ENCODE data around the gene FBXL19. TPM values are rescaled to one million over a fixed set of nuclear protein-coding genes. Genes with fewer than 3 reads are reported as not detected.

Gene FBXL19
- total RNA-seq, 1 donor from 2014 or later = 21.4 TPM

DNA sequence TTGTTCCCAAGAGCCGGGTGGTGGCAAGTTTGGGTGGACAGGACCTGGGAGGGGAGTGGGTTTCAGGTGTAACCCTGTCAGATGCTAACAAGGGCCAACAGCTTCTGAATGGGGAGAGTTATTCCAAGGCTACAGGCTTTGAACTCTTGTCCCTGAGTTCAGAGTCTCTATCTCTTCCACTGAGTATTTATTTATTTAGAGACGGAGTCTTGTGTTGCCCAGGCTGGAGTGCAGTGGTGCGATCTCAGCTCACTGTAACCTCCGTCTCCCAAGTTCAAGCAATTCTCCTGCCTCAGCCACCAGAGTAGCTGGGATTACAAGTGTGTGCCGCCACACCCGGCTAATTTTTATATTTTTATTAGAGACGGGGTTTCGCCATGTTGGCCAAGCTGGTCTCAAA lies 31.6 kb downstream of the FBXL19 start:
- intact Hi-C loops (cut with DNase I) = no loop called here
- Histone ChIP-seq H3K9me3 (no peaks in the 10 kb centered on the region), H3K36me3 (peaks cover 0 to 4% of the 10 kb centered on the region in 2 donors), H3K27me3 (no peaks in the 10 kb centered on the region), H3K4me3 (no peak overlapping the region), H3K4me1 (peaks cover 65% of the 10 kb centered on the region), H3K27ac (no peak overlapping the region)
- DNase-seq (ENCODE audit: extremely low spot score in 2 of 2) = no peak
- TF ChIP-seq, protein P1, sequence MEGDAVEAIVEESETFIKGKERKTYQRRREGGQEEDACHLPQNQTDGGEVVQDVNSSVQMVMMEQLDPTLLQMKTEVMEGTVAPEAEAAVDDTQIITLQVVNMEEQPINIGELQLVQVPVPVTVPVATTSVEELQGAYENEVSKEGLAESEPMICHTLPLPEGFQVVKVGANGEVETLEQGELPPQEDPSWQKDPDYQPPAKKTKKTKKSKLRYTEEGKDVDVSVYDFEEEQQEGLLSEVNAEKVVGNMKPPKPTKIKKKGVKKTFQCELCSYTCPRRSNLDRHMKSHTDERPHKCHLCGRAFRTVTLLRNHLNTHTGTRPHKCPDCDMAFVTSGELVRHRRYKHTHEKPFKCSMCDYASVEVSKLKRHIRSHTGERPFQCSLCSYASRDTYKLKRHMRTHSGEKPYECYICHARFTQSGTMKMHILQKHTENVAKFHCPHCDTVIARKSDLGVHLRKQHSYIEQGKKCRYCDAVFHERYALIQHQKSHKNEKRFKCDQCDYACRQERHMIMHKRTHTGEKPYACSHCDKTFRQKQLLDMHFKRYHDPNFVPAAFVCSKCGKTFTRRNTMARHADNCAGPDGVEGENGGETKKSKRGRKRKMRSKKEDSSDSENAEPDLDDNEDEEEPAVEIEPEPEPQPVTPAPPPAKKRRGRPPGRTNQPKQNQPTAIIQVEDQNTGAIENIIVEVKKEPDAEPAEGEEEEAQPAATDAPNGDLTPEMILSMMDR (IDR thresholded peaks at IDR 0.05) = no peak
- TF ChIP-seq POLR2AphosphoS5 (IDR thresholded peaks at IDR 0.05; ENCODE audit: insufficient read depth in 1 of 2, low read depth in 1 of 2) (no peak), POLR2A (IDR thresholded peaks at IDR 0.05) (no peak)

DNA sequence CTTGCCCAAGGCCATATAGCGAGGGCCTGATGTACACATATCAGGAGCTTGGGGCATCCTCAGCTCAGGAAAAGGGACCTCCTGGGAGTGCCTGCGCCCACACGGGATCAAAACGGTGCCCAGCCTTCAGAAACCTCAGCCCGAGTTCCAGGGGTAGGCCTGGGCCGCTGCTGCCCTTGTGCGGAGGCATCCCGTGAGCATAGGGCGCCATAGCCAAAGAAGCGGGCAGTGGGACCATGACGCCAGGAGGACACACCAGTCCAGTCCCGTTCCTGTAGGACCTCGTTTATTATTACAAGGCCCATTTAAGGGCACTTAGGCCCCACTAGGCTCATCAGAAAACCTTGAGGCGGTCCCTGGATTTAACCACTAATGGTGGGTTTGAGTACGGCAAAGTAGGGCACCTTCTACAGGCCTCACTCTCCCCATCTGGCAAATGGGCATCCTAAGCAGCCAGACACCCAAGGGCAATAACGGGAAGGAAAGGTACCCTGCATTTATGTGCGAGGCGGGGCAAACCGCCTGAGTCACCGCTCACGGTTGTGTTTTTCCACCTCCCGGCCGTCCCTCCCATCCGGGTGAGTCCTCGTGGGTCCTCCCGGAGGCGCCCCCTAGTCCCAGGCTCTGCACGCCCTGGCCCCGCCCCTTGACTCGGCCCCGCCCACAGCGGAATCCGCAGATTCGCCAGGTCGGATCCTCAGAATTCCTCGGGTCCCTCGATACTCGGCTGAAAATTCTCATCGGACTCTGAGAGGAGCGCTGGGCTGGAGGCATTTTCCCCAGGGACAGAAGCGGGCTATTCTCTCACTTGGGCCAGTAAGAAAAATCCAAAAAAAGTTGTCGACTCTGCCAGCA lies 33.5 kb downstream of the FBXL19 start:
- Histone ChIP-seq H3K9me3 (no peaks in the 10 kb centered on the region), H3K27ac (peak overlapping the region; percentile 97), H3K27me3 (no peaks in the 10 kb centered on the region), H3K36me3 (peaks cover 0 to 20% of the 10 kb centered on the region in 2 donors), H3K4me1 (peaks cover 46% of the 10 kb centered on the region), H3K4me3 (peak overlapping the region; percentile 81 to 85)
- DNase-seq (ENCODE audit: extremely low spot score in 2 of 2) = no peak
- no peak for TF ChIP-seq POLR2A (IDR thresholded peaks at IDR 0.05)
- TF ChIP-seq, protein P1 (IDR thresholded peaks at IDR 0.05) = no peak
- no peak for TF ChIP-seq POLR2AphosphoS5 (IDR thresholded peaks at IDR 0.05; ENCODE audit: insufficient read depth in 1 of 2, low read depth in 1 of 2)
- intact Hi-C loops (cut with DNase I) = no loop called here

DNA sequence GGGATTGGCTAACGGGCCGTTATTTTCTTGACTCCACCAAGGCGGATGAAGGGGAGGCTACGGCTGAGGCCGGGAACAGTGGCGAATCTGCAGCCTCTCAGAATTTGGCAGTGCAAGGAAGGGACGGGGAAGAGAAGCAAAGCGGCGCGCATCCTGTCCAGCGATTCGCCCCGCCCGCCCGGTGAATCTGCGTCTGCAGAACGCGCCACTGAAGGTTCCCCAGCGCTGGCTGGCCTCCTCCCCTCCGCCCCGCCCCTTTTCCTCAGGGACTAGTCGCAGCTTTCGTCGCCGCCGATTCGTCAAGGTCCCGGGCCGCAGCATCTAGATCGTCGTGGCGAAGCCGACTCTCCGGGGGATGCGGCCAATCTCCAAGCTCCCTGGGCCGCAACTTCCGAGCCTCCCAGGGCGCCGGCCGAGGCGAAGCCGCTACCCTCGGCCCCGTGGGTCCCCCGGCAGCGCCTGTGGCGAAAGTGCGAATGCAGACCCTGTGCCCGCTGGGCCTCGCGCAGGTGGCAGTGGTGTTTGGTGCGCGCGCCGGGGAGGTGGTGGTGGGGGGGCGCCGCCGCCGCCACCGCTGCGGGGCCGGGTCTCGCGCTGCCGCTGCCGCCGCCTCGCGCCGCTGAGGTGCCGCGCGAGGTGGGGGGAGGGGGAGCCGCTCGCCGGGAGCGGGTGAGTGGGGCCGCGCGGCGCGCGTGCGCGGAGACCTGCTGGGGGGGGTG lies 34.2 kb downstream of the FBXL19 start, which contains the start of gene SETD1A:
TSS of gene SETD1A (plus strand) at position 299 of the 719 bp plus-strand sequence. CDS start 978 bp downstream, outside the sequence.
- H3K27ac ChIP-seq = peak within 1 kb of the TSS; percentile 97
- H3K4me1 ChIP-seq = peaks cover 39% of the 10 kb centered on the region
- H3K27me3 ChIP-seq = no peaks in the 10 kb centered on the region
- peak within 1 kb of the TSS; percentile 81 to 85 for H3K4me3 ChIP-seq
- H3K36me3 ChIP-seq = peaks cover 0 to 28% of the 10 kb centered on the region in 2 donors
- peak in 1 of 2 donors; percentile 96 for DNase-seq (ENCODE audit: extremely low spot score in 2 of 2)
- H3K9me3 ChIP-seq = no peaks in the 10 kb centered on the region
- intact Hi-C loops (cut with DNase I) = no loop called here
- TF ChIP-seq POLR2AphosphoS5 (IDR thresholded peaks at IDR 0.05; ENCODE audit: insufficient read depth in 1 of 2, low read depth in 1 of 2) (peak; percentile 53 to 89), POLR2A (IDR thresholded peaks at IDR 0.05) (peak in 1 of 2 donors; percentile 26)
- TF ChIP-seq, protein P1 (IDR thresholded peaks at IDR 0.05) = no peak

- intact Hi-C loops (cut with DNase I) = no loop called here
- Histone ChIP-seq H3K27me3 (no peaks in the 10 kb centered on the region), H3K36me3 (peaks cover 0 to 36% of the 10 kb centered on the region in 2 donors), H3K4me1 (peaks cover 31% of the 10 kb centered on the region), H3K4me3 (peak overlapping the region; percentile 81 to 85), H3K9me3 (no peaks in the 10 kb centered on the region), H3K27ac (peak overlapping the region; percentile 97)
- no peak for TF ChIP-seq POLR2AphosphoS5 (IDR thresholded peaks at IDR 0.05; ENCODE audit: insufficient read depth in 1 of 2, low read depth in 1 of 2)
- TF ChIP-seq, protein P1 (IDR thresholded peaks at IDR 0.05) = no peak
- TF ChIP-seq POLR2A (IDR thresholded peaks at IDR 0.05) = no peak
- DNase-seq (ENCODE audit: extremely low spot score in 2 of 2) = no peak
Measured at GRCh38 chr16:30958175-30959079, 35.1 kb downstream of the FBXL19 start.

All from vagina (tissue), 2 donors.